ENCODE data around the gene UBN2. TPM values are rescaled to one million over a fixed set of nuclear protein-coding genes. Genes with fewer than 3 reads are reported as not detected.
"Not testable (repeated sequence)": the region's sequence is repeated elsewhere in the genome, so short reads cannot be mapped to it uniquely, and the experiment has no call there.

The UBN2 gene
- polyA plus RNA-seq, 4 donors: 1.4 to 14.2 (median 2.0) TPM

DNA sequence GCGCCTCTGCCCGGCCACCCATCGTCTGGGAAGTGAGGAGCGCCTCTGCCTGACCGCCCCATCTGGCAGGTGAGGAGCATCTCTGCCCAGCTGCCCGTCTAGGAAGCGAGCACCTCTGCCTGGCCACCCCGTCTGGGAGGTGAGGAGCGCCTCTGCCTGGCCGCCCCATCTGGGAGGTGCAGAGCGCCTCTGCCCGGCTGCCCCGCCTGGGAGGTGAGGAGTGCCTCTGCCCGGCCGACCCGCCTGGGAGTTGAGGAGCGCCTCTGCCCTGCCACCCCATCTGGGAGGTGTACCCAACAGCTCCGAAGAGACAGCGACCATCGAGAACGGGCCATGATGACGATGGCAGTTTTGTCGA is 4.9 kb upstream of the UBN2 start:
- H3K27ac ChIP-seq (ENCODE audit: low read depth in 1 of 3, low read length in 2 of 3); H3K9me3 ChIP-seq (ENCODE audit: control insufficient read depth in 2 of 2, insufficient read depth in 1 of 2, low read depth in 1 of 2, low read length in 1 of 2); DNase-seq; H3K4me3 ChIP-seq (ENCODE audit: low read depth in 1 of 3, low read length in 3 of 3); H3K4me1 ChIP-seq (ENCODE audit: control insufficient read depth in 3 of 3, insufficient read depth in 2 of 3, low read depth in 1 of 3, low read length in 2 of 3); H3K36me3 ChIP-seq (ENCODE audit: control insufficient read depth in 3 of 3, insufficient read depth in 2 of 3, low read depth in 1 of 3, low read length in 3 of 3); H3K27me3 ChIP-seq (ENCODE audit: control insufficient read depth in 3 of 3, insufficient read depth in 3 of 3, low read length in 3 of 3); FAIRE-seq: not testable (repeated sequence)
- WGBS, 3 donors: 94 to 97% (median 94%) methylated on average over 19 to 23 of the region's 23 CpGs

DNA sequence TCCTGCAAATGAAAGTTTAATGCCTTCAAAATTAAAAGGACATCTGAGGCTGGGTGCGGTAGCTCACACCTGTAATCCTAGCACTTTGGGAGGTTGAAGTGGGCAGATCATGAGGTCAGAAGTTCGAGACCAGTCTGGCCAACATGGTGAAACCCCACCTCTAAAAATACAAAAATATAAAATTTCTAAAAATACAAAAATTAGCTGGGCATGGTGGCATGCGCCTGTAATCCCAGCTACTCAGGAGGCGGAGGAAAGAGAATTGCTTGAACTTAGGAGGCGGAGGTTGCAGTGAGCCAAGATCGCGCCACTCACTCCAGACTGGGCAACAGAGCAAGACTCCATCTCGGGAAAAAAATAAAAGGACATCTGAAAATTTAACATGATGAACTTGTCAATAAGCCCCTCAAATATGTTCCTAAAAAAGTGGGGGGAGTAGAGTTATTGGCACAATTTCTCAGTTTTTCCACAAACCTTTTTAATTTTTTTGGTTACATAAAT is 4.0 kb upstream of the UBN2 start:
- H3K36me3 ChIP-seq (ENCODE audit: control insufficient read depth in 3 of 3, insufficient read depth in 2 of 3, low read depth in 1 of 3, low read length in 3 of 3); H3K27ac ChIP-seq (ENCODE audit: low read depth in 1 of 3, low read length in 2 of 3); DNase-seq; H3K9me3 ChIP-seq (ENCODE audit: control insufficient read depth in 2 of 2, insufficient read depth in 1 of 2, low read depth in 1 of 2, low read length in 1 of 2); H3K4me1 ChIP-seq (ENCODE audit: control insufficient read depth in 3 of 3, insufficient read depth in 2 of 3, low read depth in 1 of 3, low read length in 2 of 3); H3K27me3 ChIP-seq (ENCODE audit: control insufficient read depth in 3 of 3, insufficient read depth in 3 of 3, low read length in 3 of 3); FAIRE-seq; H3K4me3 ChIP-seq (ENCODE audit: low read depth in 1 of 3, low read length in 3 of 3): not testable (repeated sequence)
- 89 to 96% (median 95%) methylated on average over 8 of the region's 8 CpGs for whole genome bisulfite sequencing, 3 donors

DNA sequence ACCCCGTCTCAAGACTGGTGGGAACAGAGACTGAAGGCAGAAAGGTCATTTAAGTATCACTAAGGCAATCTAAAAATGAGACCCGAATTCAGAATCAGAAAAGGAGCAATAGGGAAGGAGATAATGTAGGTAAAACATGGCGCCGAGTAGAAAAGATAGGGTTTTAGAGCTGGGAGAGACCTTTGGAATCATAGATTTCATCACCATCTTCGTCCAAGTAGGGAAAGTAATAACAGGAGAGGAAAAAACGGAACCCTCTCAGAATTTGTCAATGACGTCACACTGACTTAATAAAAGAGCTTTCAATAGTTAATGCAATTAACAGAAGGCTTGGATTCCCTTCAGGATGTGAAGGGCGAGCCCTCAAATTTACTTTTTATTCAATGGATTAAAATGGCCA is 1.0 kb upstream of the UBN2 start:
- FAIRE-seq: no peak
- Histone ChIP-seq H3K27me3 (ENCODE audit: control insufficient read depth in 3 of 3, insufficient read depth in 3 of 3, low read length in 3 of 3) (no peaks in the 10 kb centered on the region), H3K36me3 (ENCODE audit: control insufficient read depth in 3 of 3, insufficient read depth in 2 of 3, low read depth in 1 of 3, low read length in 3 of 3) (no peaks in the 10 kb centered on the region), H3K4me3 (ENCODE audit: low read depth in 1 of 3, low read length in 3 of 3) (peak overlapping the region in 2 of 3 donors; percentile 89 to 100), H3K27ac (ENCODE audit: low read depth in 1 of 3, low read length in 2 of 3) (peak overlapping the region in 2 of 3 donors; percentile 84 to 98), H3K4me1 (ENCODE audit: control insufficient read depth in 3 of 3, insufficient read depth in 2 of 3, low read depth in 1 of 3, low read length in 2 of 3) (peaks cover 0 to 3% (median 0%) of the 10 kb centered on the region in 3 donors), H3K9me3 (ENCODE audit: control insufficient read depth in 2 of 2, insufficient read depth in 1 of 2, low read depth in 1 of 2, low read length in 1 of 2) (peaks cover 0 to 2% of the 10 kb centered on the region in 2 donors)
- peak; percentile 37 to 71 for DNase-seq
- 29 to 66% (median 44%) methylated on average over 8 of the region's 8 CpGs for WGBS, 3 donors

DNA sequence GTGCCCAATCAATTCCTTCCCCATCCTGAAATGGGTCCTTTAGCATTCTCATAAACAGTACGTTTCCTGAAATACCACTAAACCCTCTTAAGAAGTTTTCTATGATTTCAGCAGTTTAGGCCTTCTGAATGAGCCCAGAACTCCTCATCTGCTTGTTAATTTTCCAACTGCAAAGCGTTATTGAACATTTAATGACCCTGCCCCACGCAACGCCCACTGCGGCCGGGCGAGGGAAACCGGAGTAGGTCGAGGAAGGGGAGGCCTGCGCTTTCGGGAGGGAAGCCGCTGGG is 608 bp upstream of the UBN2 start:
- DNase-seq: no peak
- 2 to 3% (median 3%) methylated on average over 12 of the region's 12 CpGs for WGBS, 3 donors
- Histone ChIP-seq H3K27me3 (ENCODE audit: control insufficient read depth in 3 of 3, insufficient read depth in 3 of 3, low read length in 3 of 3) (no peaks in the 10 kb centered on the region), H3K9me3 (ENCODE audit: control insufficient read depth in 2 of 2, insufficient read depth in 1 of 2, low read depth in 1 of 2, low read length in 1 of 2) (no peaks in the 10 kb centered on the region), H3K4me1 (ENCODE audit: control insufficient read depth in 3 of 3, insufficient read depth in 2 of 3, low read depth in 1 of 3, low read length in 2 of 3) (peaks cover 0 to 3% (median 0%) of the 10 kb centered on the region in 3 donors), H3K36me3 (ENCODE audit: control insufficient read depth in 3 of 3, insufficient read depth in 2 of 3, low read depth in 1 of 3, low read length in 3 of 3) (no peaks in the 10 kb centered on the region), H3K27ac (ENCODE audit: low read depth in 1 of 3, low read length in 2 of 3) (peak overlapping the region; percentile 68 to 98 (median 84)), H3K4me3 (ENCODE audit: low read depth in 1 of 3, low read length in 3 of 3) (peak overlapping the region; percentile 29 to 100 (median 89))
- FAIRE-seq: no peak

DNA sequence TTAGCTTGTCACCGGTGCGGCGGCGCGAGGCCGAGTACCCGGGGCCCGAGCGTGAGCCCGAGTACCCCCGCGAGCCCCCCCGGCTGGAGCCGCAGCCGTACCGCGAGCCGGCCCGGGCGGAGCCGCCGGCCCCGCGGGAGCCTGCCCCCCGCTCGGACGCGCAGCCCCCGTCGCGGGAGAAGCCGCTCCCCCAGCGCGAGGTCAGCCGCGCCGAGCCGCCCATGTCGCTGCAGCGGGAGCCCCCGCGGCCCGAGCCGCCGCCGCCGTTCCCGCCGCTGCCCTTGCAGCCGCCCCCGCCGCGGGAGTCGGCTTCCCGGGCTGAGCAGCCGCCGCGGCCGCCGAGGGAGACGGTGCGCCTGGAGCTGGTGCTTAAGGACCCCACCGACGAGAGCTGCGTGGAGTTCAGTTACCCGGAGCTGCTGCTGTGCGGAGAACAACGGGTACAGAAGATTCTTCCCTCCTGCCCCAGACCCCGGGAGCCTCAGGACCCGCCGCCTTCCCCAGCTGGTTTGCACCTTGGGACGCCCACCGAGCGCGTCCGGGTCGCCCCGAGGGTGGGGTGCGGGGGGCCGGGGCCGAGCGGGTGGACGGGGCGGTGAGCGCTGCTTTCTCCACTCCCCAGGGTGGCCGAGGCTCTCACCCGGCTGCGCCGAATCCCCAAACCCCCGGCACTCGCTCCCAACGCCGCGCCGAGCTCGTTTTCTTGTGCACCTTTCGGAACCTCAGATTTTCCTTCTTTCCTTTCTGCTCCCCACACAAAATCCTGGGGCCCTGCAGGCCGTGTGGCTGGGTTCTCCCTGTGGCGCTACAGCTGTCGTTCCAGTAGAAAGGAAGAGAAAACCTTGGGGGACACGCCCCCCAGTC is 708 bp downstream of the UBN2 start:
- Histone ChIP-seq H3K4me3 (ENCODE audit: low read depth in 1 of 3, low read length in 3 of 3) (peak overlapping the region; percentile 70 to 100 (median 89)), H3K4me1 (ENCODE audit: control insufficient read depth in 3 of 3, insufficient read depth in 2 of 3, low read depth in 1 of 3, low read length in 2 of 3) (peaks cover 0 to 3% (median 0%) of the 10 kb centered on the region in 3 donors), H3K27me3 (ENCODE audit: control insufficient read depth in 3 of 3, insufficient read depth in 3 of 3, low read length in 3 of 3) (no peaks in the 10 kb centered on the region), H3K27ac (ENCODE audit: low read depth in 1 of 3, low read length in 2 of 3) (peak overlapping the region; percentile 73 to 98 (median 88)), H3K36me3 (ENCODE audit: control insufficient read depth in 3 of 3, insufficient read depth in 2 of 3, low read depth in 1 of 3, low read length in 3 of 3) (no peaks in the 10 kb centered on the region), H3K9me3 (ENCODE audit: control insufficient read depth in 2 of 2, insufficient read depth in 1 of 2, low read depth in 1 of 2, low read length in 1 of 2) (no peaks in the 10 kb centered on the region)
- 1% methylated on average over 67 to 101 of the region's 101 CpGs for WGBS, 3 donors
- DNase-seq (peak; percentile 17 to 61), FAIRE-seq (no peak)

GRCh38 chr7:139232377-139232717 is 1.3 kb downstream of the UBN2 start:
- 3 to 5% (median 4%) methylated on average over 8 of the region's 8 CpGs for WGBS, 3 donors
- Histone ChIP-seq H3K9me3 (ENCODE audit: control insufficient read depth in 2 of 2, insufficient read depth in 1 of 2, low read depth in 1 of 2, low read length in 1 of 2) (no peaks in the 10 kb centered on the region), H3K36me3 (ENCODE audit: control insufficient read depth in 3 of 3, insufficient read depth in 2 of 3, low read depth in 1 of 3, low read length in 3 of 3) (peaks cover 0 to 3% (median 0%) of the 10 kb centered on the region in 3 donors), H3K27ac (ENCODE audit: low read depth in 1 of 3, low read length in 2 of 3) (peak overlapping the region in 2 of 3 donors; percentile 49 to 62), H3K4me1 (ENCODE audit: control insufficient read depth in 3 of 3, insufficient read depth in 2 of 3, low read depth in 1 of 3, low read length in 2 of 3) (peaks cover 0 to 3% (median 0%) of the 10 kb centered on the region in 3 donors), H3K27me3 (ENCODE audit: control insufficient read depth in 3 of 3, insufficient read depth in 3 of 3, low read length in 3 of 3) (no peaks in the 10 kb centered on the region), H3K4me3 (ENCODE audit: low read depth in 1 of 3, low read length in 3 of 3) (peak overlapping the region; percentile 70 to 89 (median 77))
- no peak for FAIRE-seq
- DNase-seq: no peak

- DNase-seq: peak in 1 of 2 donors; percentile 5
Observed at GRCh38 chr7:139232904-139233303, 1.9 kb downstream of the UBN2 start.

DNA sequence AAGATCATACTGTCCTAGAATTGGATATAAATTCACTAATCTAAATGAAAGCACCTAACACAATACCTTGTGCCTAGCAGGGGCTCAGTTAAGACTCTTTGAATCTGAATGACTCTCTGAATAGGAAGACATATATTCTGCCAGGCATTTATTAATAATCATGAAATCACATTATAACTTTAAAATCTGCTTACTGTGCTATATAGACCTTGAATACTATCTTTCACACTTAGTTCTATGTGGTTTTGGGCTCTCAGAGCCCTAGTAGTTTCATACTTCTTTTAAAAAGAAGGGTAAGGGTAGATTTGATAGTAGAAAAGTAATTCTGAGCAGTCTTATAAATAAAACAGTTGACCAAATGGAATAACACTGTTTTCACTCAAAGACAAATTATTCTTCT is 10.2 kb downstream of the UBN2 start:
- DNase-seq (no peak), FAIRE-seq (no peak)
- H3K4me1 ChIP-seq (ENCODE audit: control insufficient read depth in 3 of 3, insufficient read depth in 2 of 3, low read depth in 1 of 3, low read length in 2 of 3): no peaks in the 10 kb centered on the region
- H3K4me3 ChIP-seq (ENCODE audit: low read depth in 1 of 3, low read length in 3 of 3): no peak overlapping the region
- H3K9me3 ChIP-seq (ENCODE audit: control insufficient read depth in 2 of 2, insufficient read depth in 1 of 2, low read depth in 1 of 2, low read length in 1 of 2): no peaks in the 10 kb centered on the region
- H3K36me3 ChIP-seq (ENCODE audit: control insufficient read depth in 3 of 3, insufficient read depth in 2 of 3, low read depth in 1 of 3, low read length in 3 of 3): peaks cover 2 to 26% (median 10%) of the 10 kb centered on the region in 3 donors
- no peak overlapping the region for H3K27ac ChIP-seq (ENCODE audit: low read depth in 1 of 3, low read length in 2 of 3)
- H3K27me3 ChIP-seq (ENCODE audit: control insufficient read depth in 3 of 3, insufficient read depth in 3 of 3, low read length in 3 of 3): no peaks in the 10 kb centered on the region

More at GRCh38 chr7:139232904-139233303, 1.9 kb downstream of the UBN2 start:
- Histone ChIP-seq H3K4me3 (ENCODE audit: low read depth in 1 of 3, low read length in 3 of 3) (no peak overlapping the region), H3K27me3 (ENCODE audit: control insufficient read depth in 3 of 3, insufficient read depth in 3 of 3, low read length in 3 of 3) (no peaks in the 10 kb centered on the region), H3K36me3 (ENCODE audit: control insufficient read depth in 3 of 3, insufficient read depth in 2 of 3, low read depth in 1 of 3, low read length in 3 of 3) (peaks cover 0 to 6% (median 3%) of the 10 kb centered on the region in 3 donors), H3K4me1 (ENCODE audit: control insufficient read depth in 3 of 3, insufficient read depth in 2 of 3, low read depth in 1 of 3, low read length in 2 of 3) (peaks cover 0 to 3% (median 0%) of the 10 kb centered on the region in 3 donors), H3K9me3 (ENCODE audit: control insufficient read depth in 2 of 2, insufficient read depth in 1 of 2, low read depth in 1 of 2, low read length in 1 of 2) (no peaks in the 10 kb centered on the region), H3K27ac (ENCODE audit: low read depth in 1 of 3, low read length in 2 of 3) (no peak overlapping the region)
- 22 to 33% (median 28%) methylated on average over 2 of the region's 2 CpGs for WGBS, 3 donors
- no peak for FAIRE-seq
